ENCODE results near the gene PLXNA2.

DNA sequence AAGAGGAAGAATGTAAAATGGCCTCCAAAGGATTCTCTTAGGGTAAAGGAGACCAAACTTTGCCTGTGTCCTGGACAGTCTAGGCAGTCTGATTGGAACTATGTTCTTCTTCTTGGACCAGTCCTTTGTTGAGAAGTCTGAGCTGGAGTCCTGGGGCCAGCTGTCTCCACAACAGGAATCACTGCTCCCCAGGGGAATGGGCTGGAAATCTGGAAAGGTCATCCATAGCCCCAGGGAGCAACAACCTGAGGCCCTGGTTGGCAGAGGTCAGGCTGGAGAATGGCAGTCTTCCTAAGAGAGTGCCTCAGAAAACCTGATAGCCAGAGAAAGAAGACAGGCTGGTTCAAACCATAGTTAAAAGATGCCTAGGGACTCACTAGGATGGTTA, 68.7 kb downstream of the PLXNA2 start:
- TF ChIP-seq CTCF (IDR thresholded peaks at IDR 0.05) (no peak), POLR2A (IDR thresholded peaks at IDR 0.05) (no peak)

All from esophagus squamous epithelium (tissue), 4 donors.